Loucy (cell line): ENCODE measurements around the gene MICAL2.

Source experiments
- H2AFZ ChIP-seq: fragments of 200-600 bp; sonication (generic); 2 replicates; pipeline ENCODE4 v1.6.0; 2016; ENCODE audit warnings: antibody characterized with exemption, mild to moderate bottlenecking, low read length, moderate library complexity
- H3F3A ChIP-seq: fragments of 200-600 bp; 2 replicates; pipeline ENCODE4 v1.6.0; 2016; ENCODE audit warnings: antibody characterized with exemption, low read depth, mild to moderate bottlenecking
- H3K27me3 ChIP-seq: fragments of 200-600 bp; sonication (generic); 2 replicates; pipeline ENCODE4 v1.6.1; 2014; ENCODE audit warnings: low read length, mild to moderate bottlenecking; ENCODE audit not compliant: insufficient read depth, poor library complexity, severe bottlenecking
- H3K36me3 ChIP-seq: fragments of 200-600 bp; sonication (generic); 2 replicates; pipeline ENCODE4 v1.6.1; 2016; ENCODE audit warnings: low read length; ENCODE audit not compliant: insufficient read depth
- H3K4me1 ChIP-seq: fragments of 200-600 bp; sonication (generic); 2 replicates; pipeline ENCODE4 v1.5.1; 2014; ENCODE audit warnings: low read length, mild to moderate bottlenecking; ENCODE audit not compliant: insufficient read depth, poor library complexity, severe bottlenecking
- H3K4me2 ChIP-seq: fragments of 200-600 bp; sonication (generic); 2 replicates; pipeline ENCODE4 v1.6.0; 2014; ENCODE audit warnings: antibody characterized with exemption, low read length, low read depth, mild to moderate bottlenecking; ENCODE audit not compliant: poor library complexity, severe bottlenecking
- H3K4me3 ChIP-seq: fragments of 200-600 bp; sonication (generic); 2 replicates; pipeline ENCODE4 v1.5.1; 2014; ENCODE audit warnings: low read length, mild to moderate bottlenecking, mixed read lengths; ENCODE audit not compliant: poor library complexity, severe bottlenecking
- H3K79me2 ChIP-seq: fragments of 200-600 bp; sonication (generic); 2 replicates; pipeline ENCODE4 v1.6.1; 2014; ENCODE audit warnings: low read length; ENCODE audit not compliant: insufficient read depth
- H3K9ac ChIP-seq: fragments of 200-600 bp; sonication (generic); 2 replicates; pipeline ENCODE4 v1.6.0; 2014; ENCODE audit warnings: mild to moderate bottlenecking, low read depth, low read length, moderate library complexity; ENCODE audit not compliant: poor library complexity, severe bottlenecking
- H3K9me2 ChIP-seq: fragments of 200-600 bp; sonication (generic); replicated peaks from 2 replicates; pipeline ENCODE4 v1.6.1; 2016; ENCODE audit warnings: low read depth, low read length, mixed read lengths
- H3K9me3 ChIP-seq: fragments of 200-600 bp; sonication (generic); 2 replicates; pipeline ENCODE4 v1.6.1; 2014; ENCODE audit warnings: mild to moderate bottlenecking, antibody characterized with exemption, low read length, low read depth; ENCODE audit not compliant: insufficient read depth
- H4K20me1 ChIP-seq: fragments of 200-600 bp; sonication (generic); 2 replicates; pipeline ENCODE4 v1.6.0; 2014; ENCODE audit warnings: antibody characterized with exemption, low read length, mild to moderate bottlenecking; ENCODE audit not compliant: insufficient read depth, poor library complexity, severe bottlenecking
- CTCF ChIP-seq: fragments of 200-600 bp; sonication (generic); conservative IDR thresholded peaks from 2 replicates; pipeline ENCODE4 v1.5.1; 2014; ENCODE audit warnings: mild to moderate bottlenecking, antibody characterized with exemption, low read length
- EZH2phosphoT487 ChIP-seq: fragments of 200-600 bp; IDR thresholded peaks from 2 replicates; pipeline ENCODE4 v1.6.1; 2018; ENCODE audit warnings: antibody characterized with exemption, mild to moderate bottlenecking, moderate library complexity, borderline replicate concordance

Gene MICAL2

GRCh38 chr11:12226093-12226492, 115.7 kb downstream of the MICAL2 start:
- Histone ChIP-seq H3K36me3 (no peaks in the 10 kb centered on the region), H2AFZ (no peak overlapping the region), H4K20me1 (no peaks in the 10 kb centered on the region), H3K27me3 (no peaks in the 10 kb centered on the region), H3K9me3 (no peaks in the 10 kb centered on the region), H3K79me2 (0 out of 2 replicates have a peak, but pooled peaks cover 4% of the 10 kb centered on the region), H3K4me3 (no peak overlapping the region), H3K4me2 (no peak overlapping the region), H3K9me2 (no peaks in the 10 kb centered on the region), H3K4me1 (peaks cover 47% of the 10 kb centered on the region), H3F3A (peaks cover 3% of the 10 kb centered on the region; the same call in 1 of the 2 replicates), H3K9ac (no peak overlapping the region)
- no peak for TF ChIP-seq CTCF
- TF ChIP-seq EZH2phosphoT487 = no peak

- no peaks in the 10 kb centered on the region for H3K79me2 ChIP-seq
- no peak overlapping the region for H2AFZ ChIP-seq
- TF ChIP-seq CTCF (no peak), EZH2phosphoT487 (no peak)
- no peaks in the 10 kb centered on the region for H3K9me2 ChIP-seq
- no peaks in the 10 kb centered on the region for H3F3A ChIP-seq
- no peak overlapping the region for H3K4me3 ChIP-seq
- H4K20me1 ChIP-seq = no peaks in the 10 kb centered on the region
- H3K9me3 ChIP-seq = no peaks in the 10 kb centered on the region
- no peaks in the 10 kb centered on the region for H3K36me3 ChIP-seq
- no peaks in the 10 kb centered on the region for H3K27me3 ChIP-seq
- peaks cover 13% of the 10 kb centered on the region for H3K4me1 ChIP-seq
- H3K4me2 ChIP-seq = no peak overlapping the region
- no peak overlapping the region for H3K9ac ChIP-seq
Observed at GRCh38 chr11:12229450-12230229, 119.2 kb downstream of the MICAL2 start.

- Histone ChIP-seq H3F3A (no peaks in the 10 kb centered on the region), H3K9me2 (no peaks in the 10 kb centered on the region), H3K9ac (no peak overlapping the region), H3K79me2 (no peaks in the 10 kb centered on the region), H4K20me1 (no peaks in the 10 kb centered on the region), H3K27me3 (no peaks in the 10 kb centered on the region), H3K4me1 (peaks cover 10% of the 10 kb centered on the region), H3K4me2 (no peak overlapping the region), H2AFZ (no peak overlapping the region), H3K4me3 (no peak overlapping the region), H3K9me3 (no peaks in the 10 kb centered on the region), H3K36me3 (no peaks in the 10 kb centered on the region)
- no peak for TF ChIP-seq EZH2phosphoT487
- TF ChIP-seq CTCF = no peak
Observed at GRCh38 chr11:12232160-12232559, 121.8 kb downstream of the MICAL2 start.
